Colonic mucosa (tissue), 4 donors: Measurements from ENCODE around the gene ZNF121. TPM values are rescaled to one million over a fixed set of nuclear protein-coding genes. Genes with fewer than 3 reads are reported as not detected.
A peak's percentile ranks its signal among the peaks of the same experiment; 100 is the strongest.

Experiments used
- DNase-seq: peaks from one replicate; pipeline ENCODE4 v3.0.0-alpha.2; 2020
- H3K27ac ChIP-seq: fragments of 200-600 bp; one replicate; pipeline ENCODE4 v1.8.0; 2021
- H3K27me3 ChIP-seq: fragments of 200-600 bp; one replicate; pipeline ENCODE4 v1.8.0; 2021
- H3K36me3 ChIP-seq: fragments of 200-600 bp; one replicate; pipeline ENCODE4 v1.8.0; 2021
- H3K4me1 ChIP-seq: fragments of 200-600 bp; one replicate; pipeline ENCODE4 v1.8.0; 2021; ENCODE audit warnings: mild to moderate bottlenecking
- H3K4me3 ChIP-seq: fragments of 200-600 bp; one replicate; pipeline ENCODE4 v1.8.0; 2021
- H3K9ac ChIP-seq, 2 donors: one replicate each; pipeline ENCODE4 v1.7.0; 2013; ENCODE audit warnings: control low read depth in 2 of 2, low read depth in 2 of 2, low read length in 2 of 2
- H3K9me3 ChIP-seq: fragments of 200-600 bp; one replicate; pipeline ENCODE4 v1.8.0; 2021
- CTCF ChIP-seq: fragments of 200-600 bp; IDR thresholded peaks from one replicate; pipeline ENCODE4 v1.8.0; 2022; ENCODE audit warnings: antibody characterized with exemption, mild to moderate bottlenecking
- intact Hi-C: fragments of 100-400 bp; cut with DNase I; formaldehyde crosslinking; loops from one replicate; pipeline ENCODE4 v1.14.1; 2022
- total RNA-seq, 2 donors: library from RNA; stranded (reverse); fragmentation: NEBNext Ultra II Directional in 1 of 2; extraction: Animal tissue kit (Norgen Biotek cat#: 25700) in 1 of 2; gene quantifications; one replicate each; pipeline ENCODE4 v1.2.1, GENCODE V29; 2021
- donor health status: healthy.
- donor health status: DM: no; HTN: no; CAD: no.
- donor health status: DM: no; HTN: no; CAD: no.

ZNF121 gene
- 10 to 100 TPM; 18.3 to 24.3 TPM for total RNA-seq

- H3K27me3 ChIP-seq, result no peaks in the 10 kb centered on the region
- TF ChIP-seq CTCF, result no peak
- DNase-seq, result peak; percentile 90
- H3K27ac ChIP-seq, result peak within 1 kb of the TSS; percentile 78
- peaks cover 4% of the 10 kb centered on the region for H3K36me3 ChIP-seq
- H3K4me1 ChIP-seq, result no peaks in the 10 kb centered on the region
- no peaks in the 10 kb centered on the region for H3K9me3 ChIP-seq
- H3K4me3 ChIP-seq, result peak within 1 kb of the TSS; percentile 90
- intact Hi-C loops, result loop anchor here (5.0 kb wide), 1 partner anchor 272 kb away; no protein-coding TSS in a partner anchor
- peak within 1 kb of the TSS; percentile 61 to 86 for H3K9ac ChIP-seq
Observed at GRCh38 chr19:9584073-9584833, at the start of gene ZNF121. TSS of gene ZNF121 (minus strand) at chr19:9584504. CDS start at chr19:9568097, 16,407 bp downstream.

- intact Hi-C loops, result no loop called here
- Histone ChIP-seq H3K27ac (no peak overlapping the region), H3K4me3 (no peak overlapping the region), H3K9me3 (no peaks in the 10 kb centered on the region), H3K9ac (no peak overlapping the region), H3K36me3 (no peaks in the 10 kb centered on the region), H3K27me3 (no peaks in the 10 kb centered on the region), H3K4me1 (no peaks in the 10 kb centered on the region)
- TF ChIP-seq CTCF, result no peak
- no peak for DNase-seq
Observed at GRCh38 chr19:9627856-9628255, 43.6 kb upstream of the ZNF121 start.

- TF ChIP-seq CTCF, result no peak
- no peak for DNase-seq
- H3K4me3 ChIP-seq, result no peak overlapping the region
- H3K9me3 ChIP-seq, result no peaks in the 10 kb centered on the region
- intact Hi-C loops, result loop anchor here (2.0 kb wide), 1 partner anchor 168 kb away; no protein-coding TSS in a partner anchor
- H3K27ac ChIP-seq, result no peak overlapping the region
- peaks cover 4% of the 10 kb centered on the region for H3K4me1 ChIP-seq
- H3K9ac ChIP-seq, result no peak overlapping the region
- H3K27me3 ChIP-seq, result no peaks in the 10 kb centered on the region
- peaks cover 11% of the 10 kb centered on the region for H3K36me3 ChIP-seq
Observed at GRCh38 chr19:9622531-9622930, 38.2 kb upstream of the ZNF121 start.

- peak within 1 kb of the TSS; percentile 81 for H3K27ac ChIP-seq
- peaks cover 11% of the 10 kb centered on the region for H3K36me3 ChIP-seq
- H3K27me3 ChIP-seq, result no peaks in the 10 kb centered on the region
- H3K9ac ChIP-seq, result peak within 1 kb of the TSS; percentile 79 to 94
- H3K4me3 ChIP-seq, result peak within 1 kb of the TSS; percentile 56
- H3K4me1 ChIP-seq, result peaks cover 4% of the 10 kb centered on the region
- peak; percentile 86 for DNase-seq
- no peaks in the 10 kb centered on the region for H3K9me3 ChIP-seq
- intact Hi-C loops, result loop anchor here (2.0 kb wide), 1 partner anchor 169 kb away; no protein-coding TSS in a partner anchor
- TF ChIP-seq CTCF, result no peak
Observed at GRCh38 chr19:9621156-9622037, 37.1 kb upstream of the ZNF121 start, which contains the start of gene ZNF561. TSS of gene ZNF561 (minus strand) at chr19:9621232. CDS start at chr19:9619456, 1,776 bp downstream.

GRCh38 chr19:9620842-9621155, 36.5 kb upstream of the ZNF121 start:
- no peaks in the 10 kb centered on the region for H3K9me3 ChIP-seq
- no peak for TF ChIP-seq CTCF
- peak overlapping the region; percentile 79 to 94 for H3K9ac ChIP-seq
- intact Hi-C loops, result no loop called here
- peak overlapping the region; percentile 56 for H3K4me3 ChIP-seq
- H3K4me1 ChIP-seq, result peaks cover 4% of the 10 kb centered on the region
- peak overlapping the region; percentile 81 for H3K27ac ChIP-seq
- peaks cover 11% of the 10 kb centered on the region for H3K36me3 ChIP-seq
- H3K27me3 ChIP-seq, result no peaks in the 10 kb centered on the region
- no peak for DNase-seq
